Osteocyte (in vitro differentiated cells): ENCODE results near the gene SMAD1. TPM values are rescaled to one million over a fixed set of nuclear protein-coding genes. Genes with fewer than 3 reads are reported as not detected.

Experiments
- DNase-seq: peaks from one replicate; pipeline ENCODE4 v3.0.0; 2021; ENCODE audit warnings: mixed read lengths; ENCODE audit not compliant: unreplicated experiment; ENCODE audit errors: extremely low spot score
- H3K27ac Mint-ChIP-seq: one replicate; pipeline ENCODE4 v1.8.0; 2021; ENCODE audit warnings: mild to moderate bottlenecking, mixed read lengths; ENCODE audit not compliant: unreplicated experiment
- H3K27me3 Mint-ChIP-seq: one replicate; pipeline ENCODE4 v1.8.0; 2021; ENCODE audit warnings: mixed read lengths; ENCODE audit not compliant: unreplicated experiment
- H3K36me3 Mint-ChIP-seq: one replicate; pipeline ENCODE4 v1.8.0; 2021; ENCODE audit warnings: mixed read lengths; ENCODE audit not compliant: unreplicated experiment
- H3K4me1 Mint-ChIP-seq: one replicate; pipeline ENCODE4 v1.8.0; 2021; ENCODE audit warnings: mixed read lengths; ENCODE audit not compliant: unreplicated experiment
- H3K4me3 Mint-ChIP-seq: one replicate; pipeline ENCODE4 v1.8.0; 2021; ENCODE audit warnings: mild to moderate bottlenecking, moderate library complexity, mixed read lengths; ENCODE audit not compliant: unreplicated experiment
- H3K9me3 Mint-ChIP-seq: one replicate; pipeline ENCODE4 v1.8.0; 2021; ENCODE audit warnings: mixed read lengths; ENCODE audit not compliant: unreplicated experiment
- CTCF ChIP-seq: fragments of 200-600 bp; sonication (generic); IDR thresholded peaks from 2 replicates; pipeline ENCODE4 v1.5.0; 2021; ENCODE audit warnings: antibody characterized with exemption, mild to moderate bottlenecking, moderate library complexity
- total RNA-seq: library from RNA; stranded (reverse); gene quantifications from 2 replicates; pipeline ENCODE4 v1.2.1, GENCODE V29; 2021

The SMAD1 gene
- total RNA-seq, 1 donor from 2014 or later, result 18.1 TPM

GRCh38 chr4:145507636-145508035 is 26.0 kb downstream of the SMAD1 start:
- Mint-ChIP-seq H3K27ac (no peak overlapping the region), H3K9me3 (peaks cover 26% of the 10 kb centered on the region), H3K36me3 (peaks cover 12% of the 10 kb centered on the region), H3K4me1 (peaks cover 10% of the 10 kb centered on the region), H3K27me3 (no peaks in the 10 kb centered on the region), H3K4me3 (no peak overlapping the region)
- no peak for TF ChIP-seq CTCF
- DNase-seq, result no peak

- H3K4me1 Mint-ChIP-seq, result peaks cover 10% of the 10 kb centered on the region
- no peak overlapping the region for H3K4me3 Mint-ChIP-seq
- no peak overlapping the region for H3K27ac Mint-ChIP-seq
- DNase-seq, result no peak
- H3K36me3 Mint-ChIP-seq, result peaks cover 23% of the 10 kb centered on the region
- peaks cover 27% of the 10 kb centered on the region for H3K9me3 Mint-ChIP-seq
- no peaks in the 10 kb centered on the region for H3K27me3 Mint-ChIP-seq
- TF ChIP-seq CTCF, result no peak
Measured at GRCh38 chr4:145511913-145512522, 30.4 kb downstream of the SMAD1 start.

GRCh38 chr4:145513020-145513621 is 31.5 kb downstream of the SMAD1 start:
- no peak overlapping the region for H3K4me3 Mint-ChIP-seq
- H3K4me1 Mint-ChIP-seq, result peaks cover 7% of the 10 kb centered on the region
- peaks cover 27% of the 10 kb centered on the region for H3K9me3 Mint-ChIP-seq
- no peak for DNase-seq
- no peaks in the 10 kb centered on the region for H3K27me3 Mint-ChIP-seq
- no peak for TF ChIP-seq CTCF
- peaks cover 23% of the 10 kb centered on the region for H3K36me3 Mint-ChIP-seq
- no peak overlapping the region for H3K27ac Mint-ChIP-seq

- no peak for DNase-seq
- H3K9me3 Mint-ChIP-seq, result no peaks in the 10 kb centered on the region
- H3K27me3 Mint-ChIP-seq, result no peaks in the 10 kb centered on the region
- H3K27ac Mint-ChIP-seq, result no peak overlapping the region
- H3K36me3 Mint-ChIP-seq, result no peaks in the 10 kb centered on the region
- TF ChIP-seq CTCF, result no peak
- H3K4me1 Mint-ChIP-seq, result peaks cover 9% of the 10 kb centered on the region
- no peak overlapping the region for H3K4me3 Mint-ChIP-seq
Measured at GRCh38 chr4:145520172-145520571, 38.5 kb downstream of the SMAD1 start.

- no peak for DNase-seq
- Mint-ChIP-seq H3K27ac (no peak overlapping the region), H3K36me3 (no peaks in the 10 kb centered on the region), H3K4me3 (no peak overlapping the region), H3K4me1 (peaks cover 9% of the 10 kb centered on the region), H3K9me3 (no peaks in the 10 kb centered on the region), H3K27me3 (no peaks in the 10 kb centered on the region)
- no peak for TF ChIP-seq CTCF
Measured at GRCh38 chr4:145521282-145521681, 39.6 kb downstream of the SMAD1 start.
